Neural progenitor cell (in vitro differentiated cells): ENCODE data around the gene SAMD4A. TPM values are rescaled to one million over a fixed set of nuclear protein-coding genes. Genes with fewer than 3 reads are reported as not detected.

Experiments
- DNase-seq: peaks from one replicate; pipeline ENCODE4 v3.0.0-alpha.2; 2016; ENCODE audit warnings: low spot score
- H2AFZ ChIP-seq: fragments of 200-600 bp; sonication (generic); replicated peaks from 2 replicates; pipeline ENCODE4 v1.6.1; 2016; ENCODE audit warnings: antibody characterized with exemption
- H3F3A ChIP-seq: fragments of 200-600 bp; sonication (generic); 2 replicates; pipeline ENCODE4 v1.6.1; 2016; ENCODE audit warnings: antibody characterized with exemption, low read depth
- H3K27ac ChIP-seq: fragments of 200-600 bp; sonication (generic); 2 replicates; pipeline ENCODE4 v1.5.1; 2016; ENCODE audit warnings: mild to moderate bottlenecking
- H3K27me3 ChIP-seq: fragments of 200-600 bp; sonication (generic); 2 replicates; pipeline ENCODE4 v1.6.1; 2016; ENCODE audit warnings: mild to moderate bottlenecking, moderate library complexity
- H3K36me3 ChIP-seq: fragments of 200-600 bp; sonication (generic); 2 replicates; pipeline ENCODE4 v1.5.1; 2016
- H3K4me1 ChIP-seq: fragments of 200-600 bp; sonication (generic); 2 replicates; pipeline ENCODE4 v1.6.1; 2016; ENCODE audit warnings: mixed run types
- H3K4me2 ChIP-seq: fragments of 200-600 bp; sonication (generic); 2 replicates; pipeline ENCODE4 v1.6.1; 2016
- H3K4me3 ChIP-seq: fragments of 200-600 bp; sonication (generic); 2 replicates; pipeline ENCODE4 v1.5.1; 2016
- H3K79me2 ChIP-seq: fragments of 200-600 bp; sonication (generic); 2 replicates; pipeline ENCODE4 v1.6.1; 2016; ENCODE audit warnings: low read depth
- H3K9ac ChIP-seq: fragments of 200-600 bp; sonication (generic); 2 replicates; pipeline ENCODE4 v1.6.1; 2016
- H3K9me3 ChIP-seq: fragments of 200-600 bp; sonication (generic); 2 replicates; pipeline ENCODE4 v1.5.1; 2016; ENCODE audit warnings: low read depth
- H4K20me1 ChIP-seq: fragments of 200-600 bp; sonication (generic); 2 replicates; pipeline ENCODE4 v1.6.1; 2016; ENCODE audit warnings: low read depth
- H3K27ac Mint-ChIP-seq: 3 replicates; pipeline ENCODE4 v1.8.0; 2021; ENCODE audit warnings: mixed read lengths
- H3K27me3 Mint-ChIP-seq: 2 replicates; pipeline ENCODE4 v1.8.0; 2022; ENCODE audit warnings: low read depth, mild to moderate bottlenecking, inconsistent platforms, moderate library complexity, mixed read lengths; ENCODE audit not compliant: insufficient read depth
- H3K36me3 Mint-ChIP-seq: 3 replicates; pipeline ENCODE4 v1.8.0; 2021; ENCODE audit warnings: mixed read lengths
- H3K4me1 Mint-ChIP-seq: 3 replicates; pipeline ENCODE4 v1.8.0; 2021; ENCODE audit warnings: mixed read lengths
- H3K4me3 Mint-ChIP-seq: 3 replicates; pipeline ENCODE4 v1.8.0; 2021; ENCODE audit warnings: mild to moderate bottlenecking, moderate library complexity, mixed read lengths
- H3K9me3 Mint-ChIP-seq: 3 replicates; pipeline ENCODE4 v1.8.0; 2020; ENCODE audit warnings: mixed read lengths
- EZH2 ChIP-seq: fragments of 200-600 bp; sonication (generic); IDR thresholded peaks from 2 replicates; pipeline ENCODE4 v1.6.1; 2017; ENCODE audit warnings: antibody characterized with exemption, mild to moderate bottlenecking, moderate library complexity
- EZH2phosphoT487 ChIP-seq: fragments of 200-600 bp; sonication (generic); IDR thresholded peaks from 2 replicates; pipeline ENCODE4 v1.6.1; 2017; ENCODE audit warnings: antibody characterized with exemption
- total RNA-seq: library from RNA; depleted of rRNA; stranded (reverse); fragments of >200 nt; gene quantifications from 2 replicates; pipeline ENCODE4 v1.2.3, GENCODE V29; 2015; ENCODE audit warnings: low replicate concordance
- TF ChIP-seq, protein P1 (sequence below): fragments of 200-600 bp; sonication (generic); IDR thresholded peaks from 2 replicates; pipeline ENCODE4 v1.5.1; 2017; ENCODE audit warnings: antibody characterized with exemption, mild to moderate bottlenecking

The SAMD4A gene
- total RNA-seq, 1 donor from 2014 or later = 4.3 TPM

DNA sequence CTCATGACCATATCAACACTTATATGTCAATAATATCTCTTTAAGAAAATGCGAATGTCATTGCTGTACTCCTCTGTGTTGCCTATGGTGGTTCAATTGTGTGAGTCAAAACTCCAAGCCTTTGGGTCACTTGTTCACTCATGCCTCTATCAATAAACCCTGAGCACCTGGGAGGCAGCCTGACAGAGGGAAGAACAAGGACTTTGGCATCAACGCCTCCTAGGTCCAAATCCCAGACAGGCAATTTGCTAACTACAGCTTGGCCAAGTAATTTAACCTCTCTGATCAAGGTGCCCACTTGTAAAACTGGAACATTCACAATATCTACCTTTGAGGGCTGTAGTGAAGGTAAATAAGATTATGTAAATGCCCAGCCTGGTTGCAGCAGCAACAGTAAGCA lies 137.8 kb downstream of the SAMD4A start:
- no peaks in the 10 kb centered on the region for H3F3A ChIP-seq
- Mint-ChIP-seq H3K4me3 (no peak overlapping the region), H3K4me1 (no peaks in the 10 kb centered on the region), H3K9me3 (no peaks in the 10 kb centered on the region), H3K27ac (no peak overlapping the region), H3K27me3 (no peaks in the 10 kb centered on the region), H3K36me3 (peaks cover 2% of the 10 kb centered on the region)
- no peak for DNase-seq
- H3K27me3 ChIP-seq = no peaks in the 10 kb centered on the region
- H3K27ac ChIP-seq = no peak overlapping the region
- H3K36me3 ChIP-seq = no peaks in the 10 kb centered on the region
- H3K4me1 ChIP-seq = no peaks in the 10 kb centered on the region
- H3K9ac ChIP-seq = no peak overlapping the region
- no peaks in the 10 kb centered on the region for H3K79me2 ChIP-seq
- TF ChIP-seq EZH2 (no peak), EZH2phosphoT487 (no peak)
- TF ChIP-seq, protein P1, sequence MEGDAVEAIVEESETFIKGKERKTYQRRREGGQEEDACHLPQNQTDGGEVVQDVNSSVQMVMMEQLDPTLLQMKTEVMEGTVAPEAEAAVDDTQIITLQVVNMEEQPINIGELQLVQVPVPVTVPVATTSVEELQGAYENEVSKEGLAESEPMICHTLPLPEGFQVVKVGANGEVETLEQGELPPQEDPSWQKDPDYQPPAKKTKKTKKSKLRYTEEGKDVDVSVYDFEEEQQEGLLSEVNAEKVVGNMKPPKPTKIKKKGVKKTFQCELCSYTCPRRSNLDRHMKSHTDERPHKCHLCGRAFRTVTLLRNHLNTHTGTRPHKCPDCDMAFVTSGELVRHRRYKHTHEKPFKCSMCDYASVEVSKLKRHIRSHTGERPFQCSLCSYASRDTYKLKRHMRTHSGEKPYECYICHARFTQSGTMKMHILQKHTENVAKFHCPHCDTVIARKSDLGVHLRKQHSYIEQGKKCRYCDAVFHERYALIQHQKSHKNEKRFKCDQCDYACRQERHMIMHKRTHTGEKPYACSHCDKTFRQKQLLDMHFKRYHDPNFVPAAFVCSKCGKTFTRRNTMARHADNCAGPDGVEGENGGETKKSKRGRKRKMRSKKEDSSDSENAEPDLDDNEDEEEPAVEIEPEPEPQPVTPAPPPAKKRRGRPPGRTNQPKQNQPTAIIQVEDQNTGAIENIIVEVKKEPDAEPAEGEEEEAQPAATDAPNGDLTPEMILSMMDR = no peak
- H4K20me1 ChIP-seq = no peaks in the 10 kb centered on the region
- no peak overlapping the region for H3K4me3 ChIP-seq
- no peak overlapping the region for H3K4me2 ChIP-seq
- no peak overlapping the region for H2AFZ ChIP-seq
- no peaks in the 10 kb centered on the region for H3K9me3 ChIP-seq

DNA sequence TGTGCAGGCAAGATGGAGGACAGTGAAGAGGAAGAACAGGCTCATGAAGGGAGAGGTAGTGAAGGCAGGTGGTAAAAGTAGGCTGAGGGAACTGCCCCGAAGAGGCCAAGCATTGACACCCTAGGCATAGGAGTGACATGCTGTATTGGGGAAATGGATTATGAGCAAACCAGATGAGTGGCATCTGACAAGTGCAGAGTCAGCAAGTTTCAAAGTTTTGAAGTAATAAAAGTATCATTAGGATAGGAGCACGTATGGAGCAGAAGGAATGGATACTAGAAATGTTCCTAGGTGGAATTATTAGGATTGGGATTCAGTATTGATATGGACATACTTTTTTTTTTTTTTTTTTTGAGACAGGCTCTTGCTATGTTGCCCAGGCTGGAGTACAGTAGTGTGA lies 139.8 kb downstream of the SAMD4A start:
- Histone ChIP-seq H3K27me3 (no peaks in the 10 kb centered on the region), H3K79me2 (no peaks in the 10 kb centered on the region), H3K4me2 (no peak overlapping the region), H3K9ac (no peak overlapping the region), H3F3A (no peaks in the 10 kb centered on the region), H3K9me3 (no peaks in the 10 kb centered on the region), H3K27ac (no peak overlapping the region), H3K4me1 (no peaks in the 10 kb centered on the region), H2AFZ (no peak overlapping the region), H4K20me1 (no peaks in the 10 kb centered on the region), H3K4me3 (no peak overlapping the region), H3K36me3 (no peaks in the 10 kb centered on the region)
- no peak for DNase-seq
- Mint-ChIP-seq H3K36me3 (peaks cover 2% of the 10 kb centered on the region), H3K9me3 (no peaks in the 10 kb centered on the region), H3K27me3 (peaks cover 2% of the 10 kb centered on the region), H3K4me1 (no peaks in the 10 kb centered on the region), H3K4me3 (no peak overlapping the region), H3K27ac (no peak overlapping the region)
- TF ChIP-seq EZH2 = no peak
- TF ChIP-seq, protein P1 = no peak

DNA sequence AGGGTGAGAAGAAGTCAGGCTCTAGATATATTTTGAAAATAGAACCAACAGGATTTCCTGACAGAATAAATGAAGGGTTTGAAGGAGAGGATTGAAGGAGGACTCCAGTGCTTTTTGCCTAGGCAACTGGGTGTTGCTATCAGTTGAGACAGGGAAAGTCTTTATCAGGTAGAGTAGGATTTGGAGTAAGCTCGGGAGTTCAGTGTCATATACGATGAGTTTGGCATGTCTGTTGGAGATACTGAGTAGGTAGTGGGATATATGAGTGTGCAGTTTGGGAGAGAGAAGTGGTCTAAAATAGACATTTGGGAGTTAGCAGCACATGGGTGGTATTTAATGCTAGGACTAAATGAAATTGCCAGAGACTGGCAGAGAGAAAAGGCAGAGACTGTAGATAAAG lies 141.2 kb downstream of the SAMD4A start:
- Histone ChIP-seq H3K9me3 (no peaks in the 10 kb centered on the region), H3K9ac (no peak overlapping the region), H3K36me3 (no peaks in the 10 kb centered on the region), H2AFZ (no peak overlapping the region), H3K4me1 (no peaks in the 10 kb centered on the region), H4K20me1 (no peaks in the 10 kb centered on the region), H3K27me3 (no peaks in the 10 kb centered on the region), H3K79me2 (no peaks in the 10 kb centered on the region), H3F3A (no peaks in the 10 kb centered on the region), H3K27ac (no peak overlapping the region), H3K4me2 (no peak overlapping the region), H3K4me3 (no peak overlapping the region)
- no peaks in the 10 kb centered on the region for H3K9me3 Mint-ChIP-seq
- no peak for DNase-seq
- H3K36me3 Mint-ChIP-seq = no peaks in the 10 kb centered on the region
- TF ChIP-seq EZH2 (no peak), EZH2phosphoT487 (no peak)
- TF ChIP-seq, protein P1 = no peak
- H3K4me1 Mint-ChIP-seq = no peaks in the 10 kb centered on the region
- H3K4me3 Mint-ChIP-seq = no peak overlapping the region
- H3K27me3 Mint-ChIP-seq = peaks cover 2% of the 10 kb centered on the region
- no peak overlapping the region for H3K27ac Mint-ChIP-seq

DNA sequence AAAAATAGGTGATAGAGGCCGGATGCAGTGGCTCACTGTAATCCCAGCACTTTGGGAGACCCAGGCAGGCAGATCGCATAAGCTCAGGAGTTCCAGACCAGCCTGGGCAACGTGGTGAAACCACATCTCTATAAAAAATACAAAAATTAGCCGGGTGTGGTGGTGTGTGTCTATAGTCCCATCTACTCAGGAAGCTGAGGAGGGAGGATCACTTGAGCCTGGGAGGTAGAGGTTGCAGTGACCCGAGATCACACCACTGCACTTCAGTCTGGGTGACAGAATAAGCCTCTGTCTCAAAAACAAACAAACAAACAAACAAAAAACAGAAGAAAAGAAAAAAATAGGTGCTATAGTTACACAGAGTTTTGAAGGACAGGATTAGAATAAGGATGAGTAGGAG lies 142.1 kb downstream of the SAMD4A start:
- Histone ChIP-seq H2AFZ (no peak overlapping the region), H3F3A (no peaks in the 10 kb centered on the region), H3K9me3 (no peaks in the 10 kb centered on the region), H3K4me2 (no peak overlapping the region), H4K20me1 (no peaks in the 10 kb centered on the region), H3K9ac (no peak overlapping the region), H3K79me2 (no peaks in the 10 kb centered on the region), H3K36me3 (no peaks in the 10 kb centered on the region), H3K4me3 (no peak overlapping the region), H3K27ac (no peak overlapping the region), H3K4me1 (no peaks in the 10 kb centered on the region), H3K27me3 (no peaks in the 10 kb centered on the region)
- H3K9me3 Mint-ChIP-seq = no peaks in the 10 kb centered on the region
- TF ChIP-seq, protein P1 = no peak
- TF ChIP-seq EZH2phosphoT487 (no peak), EZH2 (no peak)
- H3K4me3 Mint-ChIP-seq = no peak overlapping the region
- no peaks in the 10 kb centered on the region for H3K4me1 Mint-ChIP-seq
- no peak overlapping the region for H3K27ac Mint-ChIP-seq
- DNase-seq = no peak
- no peaks in the 10 kb centered on the region for H3K36me3 Mint-ChIP-seq
- peaks cover 2% of the 10 kb centered on the region for H3K27me3 Mint-ChIP-seq
